Natural killer cell (primary cell): Measurements from ENCODE around the gene LAMB1. TPM values are rescaled to one million over a fixed set of nuclear protein-coding genes. Genes with fewer than 3 reads are reported as not detected.
A peak's percentile ranks its signal among the peaks of the same experiment; 100 is the strongest.
"Not testable (repeated sequence)": the region's sequence is repeated elsewhere in the genome, so short reads cannot be mapped to it uniquely, and the experiment has no call there.

Experiments used
- ATAC-seq, 3 donors: fragments of 150-1000 bp in 2 of 3; fragments of 200-7000 bp in 1 of 3; cut with Tn5 transposase; 1 replicate in 1 of 3; 2 replicates in 2 of 3; pipeline ENCODE4 v1.10.0; 2021; ENCODE audit warnings: mild to moderate bottlenecking in 2 of 3, moderate library complexity in 2 of 3
- DNase-seq, 2 donors: peaks; one replicate each; pipeline versions ENCODE4 v3.0.0 to v3.0.0-alpha.2; 2013 to 2021; ENCODE audit warnings: mixed read lengths in 1 of 2
- H3K27ac ChIP-seq: one replicate; pipeline ENCODE4 v1.5.1; 2013; ENCODE audit warnings: mild to moderate bottlenecking, low read length
- H3K27me3 ChIP-seq: one replicate; pipeline ENCODE4 v1.6.1; 2013; ENCODE audit warnings: low read length; ENCODE audit not compliant: control insufficient read depth, insufficient read depth
- H3K36me3 ChIP-seq: one replicate; pipeline ENCODE4 v1.6.1; 2013; ENCODE audit warnings: low read length; ENCODE audit not compliant: control insufficient read depth, insufficient read depth
- H3K4me1 ChIP-seq: one replicate; pipeline ENCODE4 v1.6.1; 2013; ENCODE audit warnings: low read length; ENCODE audit not compliant: control insufficient read depth, insufficient read depth
- H3K4me3 ChIP-seq: one replicate; pipeline ENCODE4 v1.5.1; 2013; ENCODE audit warnings: low read length
- H3K9me3 ChIP-seq: one replicate; pipeline ENCODE4 v1.6.1; 2013; ENCODE audit warnings: low read length; ENCODE audit not compliant: control insufficient read depth, insufficient read depth
- H3K27ac Mint-ChIP-seq, 2 donors: one replicate each; pipeline ENCODE4 v1.8.0; 2022; ENCODE audit warnings: mild to moderate bottlenecking in 2 of 2, mixed read lengths in 2 of 2, moderate library complexity in 1 of 2
- H3K27me3 Mint-ChIP-seq, 2 donors: one replicate each; pipeline ENCODE4 v1.8.0; 2022; ENCODE audit warnings: low read depth in 2 of 2, mixed read lengths in 2 of 2
- H3K36me3 Mint-ChIP-seq: one replicate; pipeline ENCODE4 v1.8.0; 2022; ENCODE audit warnings: mixed read lengths
- H3K4me1 Mint-ChIP-seq, 2 donors: one replicate each; pipeline ENCODE4 v1.8.0; 2022; ENCODE audit warnings: mixed read lengths in 2 of 2
- H3K4me3 Mint-ChIP-seq: one replicate; pipeline ENCODE4 v1.8.0; 2022; ENCODE audit warnings: mild to moderate bottlenecking, moderate library complexity, mixed read lengths
- H3K9me3 Mint-ChIP-seq, 2 donors: one replicate each; pipeline ENCODE4 v1.8.0; 2022; ENCODE audit warnings: mixed read lengths in 2 of 2
- CTCF ChIP-seq: fragments of 200-600 bp; IDR thresholded peaks from one replicate; pipeline ENCODE4 v1.8.0; 2022; ENCODE audit warnings: antibody characterized with exemption
- WGBS: methylation state at CpG from one replicate; pipeline ENCODE4 v1.1.7; 2013; ENCODE audit warnings: missing lambda C conversion rate; ENCODE audit not compliant: insufficient coverage; 5-methylcytosine and 5-hydroxymethylcytosine counted together
- intact Hi-C: fragments of 100-400 bp; cut with micrococcal nuclease; formaldehyde crosslinking; loops from one replicate; pipeline ENCODE4 v1.14.2; 2022
- total RNA-seq, 4 donors: library from RNA; stranded (reverse); fragments of 120-200 nt in 1 of 4; gene quantifications; one replicate each; pipeline versions ENCODE4 v1.2.3 to v1.2.4, GENCODE V29; 2013 to 2022

Gene LAMB1
- total RNA-seq, 3 donors from 2014 or later (not counting 1 experiment from before 2014, with no cell fraction given), result not detected

- Mint-ChIP-seq H3K36me3 (peaks cover 8% of the 10 kb centered on the region), H3K4me1 (peaks cover 47 to 57% of the 10 kb centered on the region in 2 donors), H3K27me3 (no peaks in the 10 kb centered on the region), H3K4me3 (no peak overlapping the region), H3K27ac (peak overlapping the region in 1 of 2 donors; percentile 31), H3K9me3 (no peaks in the 10 kb centered on the region)
- DNase-seq, result no peak
- H3K4me3 ChIP-seq, result no peak overlapping the region
- no peaks in the 10 kb centered on the region for H3K27me3 ChIP-seq
- ATAC-seq, result no peak
- H3K9me3 ChIP-seq, result no peaks in the 10 kb centered on the region
- no peaks in the 10 kb centered on the region for H3K4me1 ChIP-seq
- intact Hi-C loops, result loop anchor here (10.0 kb wide), 1 partner anchor 314 kb away; the partner anchor contains the start of gene BCAP29
- no peak overlapping the region for H3K27ac ChIP-seq
- TF ChIP-seq CTCF, result no peak
- no CpG with 5 or more reads among the region's 2 CpGs for WGBS
- peaks cover 41% of the 10 kb centered on the region for H3K36me3 ChIP-seq
Measured at GRCh38 chr7:107898997-107899594, 103.9 kb downstream of the LAMB1 start.

GRCh38 chr7:107892367-107892741 is 110.6 kb downstream of the LAMB1 start:
- Mint-ChIP-seq H3K27ac (peak overlapping the region; percentile 97 to 98), H3K4me3 (peak overlapping the region; percentile 97), H3K4me1 (peaks cover 56 to 62% of the 10 kb centered on the region in 2 donors)
- Histone ChIP-seq H3K27ac (peak overlapping the region; percentile 95), H3K36me3 (peaks cover 27% of the 10 kb centered on the region), H3K4me1 (peaks cover 15% of the 10 kb centered on the region)
- H3K4me3 ChIP-seq, H3K27me3 Mint-ChIP-seq, DNase-seq, H3K9me3 Mint-ChIP-seq, ATAC-seq, H3K9me3 ChIP-seq, H3K27me3 ChIP-seq, H3K36me3 Mint-ChIP-seq: not testable (repeated sequence)
- intact Hi-C loops, result loop anchor here (5.0 to 10.0 kb wide), 2 partner anchors 308 to 725 kb away; partner anchors contain the start of genes BCAP29 and HBP1
- 95% methylated on average over 6 of the region's 8 CpGs for WGBS

DNA sequence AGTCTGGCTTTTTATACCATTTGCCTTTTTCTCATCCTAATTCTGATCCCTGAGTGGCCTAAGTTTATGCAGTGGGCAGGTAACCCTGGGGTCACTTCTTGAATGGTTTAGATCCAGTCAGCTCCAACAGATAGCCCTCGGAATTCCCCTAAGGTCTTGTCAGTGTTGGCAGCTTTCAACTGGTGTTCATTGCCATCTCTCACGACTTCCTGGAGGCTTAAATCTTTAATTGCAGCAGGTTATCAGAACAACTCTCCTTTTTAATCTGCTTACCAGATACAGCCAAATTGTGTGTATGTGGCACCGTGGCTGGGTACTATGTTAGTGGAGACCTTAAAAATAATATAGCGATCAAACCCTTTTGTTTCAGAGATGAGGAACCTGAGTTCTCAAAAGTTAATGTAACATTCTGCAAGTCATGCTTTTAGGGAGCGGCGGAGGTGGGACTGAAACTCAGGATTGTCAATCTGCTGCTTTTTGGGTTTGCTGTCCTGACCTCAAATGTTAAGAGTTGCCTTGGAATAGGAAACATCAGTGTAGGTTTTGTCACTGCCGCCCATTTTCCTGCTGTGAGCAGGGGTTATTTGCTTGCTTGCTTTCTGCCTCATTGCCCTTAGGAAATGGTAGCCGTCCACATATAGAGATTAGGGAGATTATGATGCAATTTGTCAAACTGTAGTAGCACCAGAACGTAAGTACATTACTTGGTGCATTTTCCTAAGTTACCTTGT is 111.2 kb downstream of the LAMB1 start:
- peak overlapping the region; percentile 75 for H3K4me3 ChIP-seq
- 12% methylated on average over 9 of the region's 9 CpGs for WGBS
- Mint-ChIP-seq H3K4me3 (peak overlapping the region; percentile 97), H3K27ac (peak overlapping the region; percentile 97 to 98), H3K9me3 (no peaks in the 10 kb centered on the region), H3K4me1 (peaks cover 51 to 57% of the 10 kb centered on the region in 2 donors), H3K27me3 (no peaks in the 10 kb centered on the region), H3K36me3 (no peaks in the 10 kb centered on the region)
- H3K27me3 ChIP-seq, result no peaks in the 10 kb centered on the region
- peaks cover 15% of the 10 kb centered on the region for H3K4me1 ChIP-seq
- H3K36me3 ChIP-seq, result peaks cover 27% of the 10 kb centered on the region
- DNase-seq, result peak in 1 of 2 donors; percentile 78
- H3K9me3 ChIP-seq, result no peaks in the 10 kb centered on the region
- TF ChIP-seq CTCF, result no peak
- peak overlapping the region; percentile 95 for H3K27ac ChIP-seq
- intact Hi-C loops, result loop anchor here (1.0 to 10.0 kb wide), 3 partner anchors 148 to 724 kb away; partner anchors contain the start of genes BCAP29 and HBP1
- peak; percentile 39 to 64 (median 52) for ATAC-seq

- Histone ChIP-seq H3K36me3 (peaks cover 27% of the 10 kb centered on the region), H3K27ac (peak within 1 kb of the TSS; percentile 95), H3K4me3 (peak within 1 kb of the TSS; percentile 75), H3K4me1 (peaks cover 15% of the 10 kb centered on the region), H3K9me3 (no peaks in the 10 kb centered on the region), H3K27me3 (no peaks in the 10 kb centered on the region)
- Mint-ChIP-seq H3K27me3 (no peaks in the 10 kb centered on the region), H3K4me1 (peaks cover 44 to 50% of the 10 kb centered on the region in 2 donors), H3K9me3 (no peaks in the 10 kb centered on the region), H3K36me3 (no peaks in the 10 kb centered on the region), H3K4me3 (peak within 1 kb of the TSS; percentile 97), H3K27ac (peak within 1 kb of the TSS; percentile 97 to 98)
- ATAC-seq (peak; percentile 91 to 97 (median 94)), DNase-seq (peak; percentile 94 to 97)
- TF ChIP-seq CTCF, result no peak
- WGBS, result under 1% methylated on average over 55 of the region's 55 CpGs
- intact Hi-C loops, result loop anchor here (1.0 to 10.0 kb wide), 3 partner anchors 148 to 724 kb away; partner anchors contain the start of genes BCAP29 and HBP1
Measured at GRCh38 chr7:107890962-107891635, 111.9 kb downstream of the LAMB1 start, which contains the start of gene DLD. DLD (plus strand) TSS chr7:107891183; CDS start chr7:107891251, 68 bp downstream.
